Heart left ventricle (tissue), 13 donors: ENCODE measurements around the gene STK25.

ENCODE experiments used
- POLR2A ChIP-seq, 2 donors: fragments of 450-650 bp; IDR thresholded peaks; one replicate each; pipeline ENCODE4 v1.6.1; 2017; ENCODE audit warnings: antibody characterized with exemption in 2 of 2, mild to moderate bottlenecking in 2 of 2, moderate library complexity in 2 of 2
- TF ChIP-seq, protein P1 (sequence below), 12 donors: fragments of 200-600 bp; sonication (generic) in 4 of 12; IDR thresholded peaks; one replicate each; pipeline versions ENCODE4 v1.5.0 to v1.8.0; 2018 to 2022; ENCODE audit warnings: antibody characterized with exemption in 12 of 12, mild to moderate bottlenecking in 5 of 12
- donor health status: ischemic (EF 13 %, LVEDD 7.1; RV severe dilation, severe dysfunction).
- donor health status: DM: no; HTN: yes; CAD: no.
- donor health status: DM: no; HTN: no; CAD: no.
- donor health status: ischemic (EF 25% LVEDD 6.9; RV normal size, moderate dysfunction).
- donor health status: ischemic (EF 25% LVEDD 5.7; RV mildly dilated, moderate dysfunction).
- donor health status: ischemic (EF 35%, LVEDD 5.7; RV mildly dilated, moderate dysfunction).
- donor health status: nonischemic (EF 11% LVEDD 7.7; RV severe dilation, severe dysfunction).
- donor health status: DM: yes; HTN: yes; CAD: no.
- donor health status: PGD.
- donor health status: ischemic (EF 29% LVEDD 5.4; RV normal size, mild dysfunction).
- donor health status: nonischemic (EF 23%, LVEDD 6.1; RV moderate dilation, normal function).

DNA sequence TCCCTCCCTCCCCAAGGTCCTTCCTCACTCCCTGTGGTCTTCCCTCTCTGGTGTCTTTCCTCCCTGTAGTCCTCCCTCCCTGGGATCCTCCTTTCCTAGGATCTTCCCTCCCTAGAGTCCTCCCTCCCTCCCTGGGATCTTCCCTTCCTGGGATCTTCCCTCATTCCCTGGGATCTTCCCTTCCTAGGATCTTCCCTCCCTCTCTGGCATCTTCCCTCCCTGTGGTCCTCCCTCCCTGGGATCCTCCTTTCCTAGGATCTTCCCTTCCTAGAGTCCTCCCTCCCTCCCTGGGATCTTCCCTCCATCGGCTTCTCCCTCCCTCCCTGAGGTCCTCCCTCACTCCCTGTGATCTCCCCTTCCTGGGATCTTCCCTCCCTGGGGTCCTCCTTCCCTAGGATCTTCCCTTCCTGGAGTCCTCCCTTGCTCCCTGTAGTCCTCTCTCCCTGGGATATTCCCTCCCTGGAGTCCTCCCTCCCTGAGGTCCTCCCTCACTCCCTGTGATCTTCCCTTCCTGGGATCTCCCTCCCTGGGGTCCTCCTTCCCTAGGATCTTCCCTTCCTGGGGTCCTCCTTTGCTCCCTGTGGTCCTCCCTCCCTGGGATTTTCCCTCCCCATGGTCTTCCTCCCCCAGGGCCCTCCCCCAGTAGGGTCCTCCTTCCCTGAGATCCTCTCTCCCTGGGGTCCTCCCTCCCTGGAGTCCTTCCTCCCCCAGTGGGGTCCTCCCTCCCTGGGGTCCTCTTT is 23.0 kb downstream of the STK25 start:
- TF ChIP-seq POLR2A (IDR thresholded peaks at IDR 0.05), result no peak
- TF ChIP-seq, protein P1, sequence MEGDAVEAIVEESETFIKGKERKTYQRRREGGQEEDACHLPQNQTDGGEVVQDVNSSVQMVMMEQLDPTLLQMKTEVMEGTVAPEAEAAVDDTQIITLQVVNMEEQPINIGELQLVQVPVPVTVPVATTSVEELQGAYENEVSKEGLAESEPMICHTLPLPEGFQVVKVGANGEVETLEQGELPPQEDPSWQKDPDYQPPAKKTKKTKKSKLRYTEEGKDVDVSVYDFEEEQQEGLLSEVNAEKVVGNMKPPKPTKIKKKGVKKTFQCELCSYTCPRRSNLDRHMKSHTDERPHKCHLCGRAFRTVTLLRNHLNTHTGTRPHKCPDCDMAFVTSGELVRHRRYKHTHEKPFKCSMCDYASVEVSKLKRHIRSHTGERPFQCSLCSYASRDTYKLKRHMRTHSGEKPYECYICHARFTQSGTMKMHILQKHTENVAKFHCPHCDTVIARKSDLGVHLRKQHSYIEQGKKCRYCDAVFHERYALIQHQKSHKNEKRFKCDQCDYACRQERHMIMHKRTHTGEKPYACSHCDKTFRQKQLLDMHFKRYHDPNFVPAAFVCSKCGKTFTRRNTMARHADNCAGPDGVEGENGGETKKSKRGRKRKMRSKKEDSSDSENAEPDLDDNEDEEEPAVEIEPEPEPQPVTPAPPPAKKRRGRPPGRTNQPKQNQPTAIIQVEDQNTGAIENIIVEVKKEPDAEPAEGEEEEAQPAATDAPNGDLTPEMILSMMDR (IDR thresholded peaks at IDR 0.05), result no peak
